ENCODE measurements around the gene NF2.

DNA sequence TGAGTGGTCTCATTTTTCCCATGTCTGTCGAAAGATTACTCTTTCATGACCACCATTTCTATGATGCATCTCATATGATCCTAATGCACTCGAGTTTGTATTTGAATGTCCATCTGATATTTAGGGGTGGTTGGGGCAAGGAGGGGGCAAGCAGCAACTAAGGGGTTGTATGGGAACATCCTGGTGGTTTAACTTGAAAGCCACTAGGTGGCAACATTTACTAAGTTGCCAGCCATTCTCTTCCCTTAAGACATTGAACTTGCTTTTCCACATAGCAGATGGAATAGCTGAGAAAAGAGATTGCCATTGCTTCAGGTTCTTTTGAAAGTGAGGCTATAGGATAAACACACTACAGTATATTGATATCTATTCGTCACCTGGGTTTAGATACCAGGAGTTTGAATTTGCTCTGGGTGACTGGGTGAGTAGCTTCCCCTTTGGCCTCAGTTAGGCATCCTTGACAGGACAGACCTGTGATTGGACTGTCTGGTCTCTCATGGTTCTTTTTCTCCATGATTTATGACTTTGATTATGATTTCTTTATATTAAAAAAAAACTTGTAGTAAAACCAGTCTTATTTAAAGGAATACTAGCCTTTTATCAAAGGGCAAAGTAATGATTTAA is 32.4 kb downstream of the NF2 start:
- TF ChIP-seq, protein P1, sequence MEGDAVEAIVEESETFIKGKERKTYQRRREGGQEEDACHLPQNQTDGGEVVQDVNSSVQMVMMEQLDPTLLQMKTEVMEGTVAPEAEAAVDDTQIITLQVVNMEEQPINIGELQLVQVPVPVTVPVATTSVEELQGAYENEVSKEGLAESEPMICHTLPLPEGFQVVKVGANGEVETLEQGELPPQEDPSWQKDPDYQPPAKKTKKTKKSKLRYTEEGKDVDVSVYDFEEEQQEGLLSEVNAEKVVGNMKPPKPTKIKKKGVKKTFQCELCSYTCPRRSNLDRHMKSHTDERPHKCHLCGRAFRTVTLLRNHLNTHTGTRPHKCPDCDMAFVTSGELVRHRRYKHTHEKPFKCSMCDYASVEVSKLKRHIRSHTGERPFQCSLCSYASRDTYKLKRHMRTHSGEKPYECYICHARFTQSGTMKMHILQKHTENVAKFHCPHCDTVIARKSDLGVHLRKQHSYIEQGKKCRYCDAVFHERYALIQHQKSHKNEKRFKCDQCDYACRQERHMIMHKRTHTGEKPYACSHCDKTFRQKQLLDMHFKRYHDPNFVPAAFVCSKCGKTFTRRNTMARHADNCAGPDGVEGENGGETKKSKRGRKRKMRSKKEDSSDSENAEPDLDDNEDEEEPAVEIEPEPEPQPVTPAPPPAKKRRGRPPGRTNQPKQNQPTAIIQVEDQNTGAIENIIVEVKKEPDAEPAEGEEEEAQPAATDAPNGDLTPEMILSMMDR (conservative IDR thresholded peaks at IDR 0.05; ENCODE audit: low read depth in 2 of 2) = peak; percentile 80 to 85
- TF ChIP-seq, protein P2, sequence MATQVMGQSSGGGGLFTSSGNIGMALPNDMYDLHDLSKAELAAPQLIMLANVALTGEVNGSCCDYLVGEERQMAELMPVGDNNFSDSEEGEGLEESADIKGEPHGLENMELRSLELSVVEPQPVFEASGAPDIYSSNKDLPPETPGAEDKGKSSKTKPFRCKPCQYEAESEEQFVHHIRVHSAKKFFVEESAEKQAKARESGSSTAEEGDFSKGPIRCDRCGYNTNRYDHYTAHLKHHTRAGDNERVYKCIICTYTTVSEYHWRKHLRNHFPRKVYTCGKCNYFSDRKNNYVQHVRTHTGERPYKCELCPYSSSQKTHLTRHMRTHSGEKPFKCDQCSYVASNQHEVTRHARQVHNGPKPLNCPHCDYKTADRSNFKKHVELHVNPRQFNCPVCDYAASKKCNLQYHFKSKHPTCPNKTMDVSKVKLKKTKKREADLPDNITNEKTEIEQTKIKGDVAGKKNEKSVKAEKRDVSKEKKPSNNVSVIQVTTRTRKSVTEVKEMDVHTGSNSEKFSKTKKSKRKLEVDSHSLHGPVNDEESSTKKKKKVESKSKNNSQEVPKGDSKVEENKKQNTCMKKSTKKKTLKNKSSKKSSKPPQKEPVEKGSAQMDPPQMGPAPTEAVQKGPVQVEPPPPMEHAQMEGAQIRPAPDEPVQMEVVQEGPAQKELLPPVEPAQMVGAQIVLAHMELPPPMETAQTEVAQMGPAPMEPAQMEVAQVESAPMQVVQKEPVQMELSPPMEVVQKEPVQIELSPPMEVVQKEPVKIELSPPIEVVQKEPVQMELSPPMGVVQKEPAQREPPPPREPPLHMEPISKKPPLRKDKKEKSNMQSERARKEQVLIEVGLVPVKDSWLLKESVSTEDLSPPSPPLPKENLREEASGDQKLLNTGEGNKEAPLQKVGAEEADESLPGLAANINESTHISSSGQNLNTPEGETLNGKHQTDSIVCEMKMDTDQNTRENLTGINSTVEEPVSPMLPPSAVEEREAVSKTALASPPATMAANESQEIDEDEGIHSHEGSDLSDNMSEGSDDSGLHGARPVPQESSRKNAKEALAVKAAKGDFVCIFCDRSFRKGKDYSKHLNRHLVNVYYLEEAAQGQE (IDR thresholded peaks at IDR 0.05; ENCODE audit: unreplicated experiment) = no peak
- TF ChIP-seq POLR2AphosphoS5 (IDR thresholded peaks at IDR 0.05; ENCODE audit: low read depth) (no peak), EZH2 (IDR thresholded peaks at IDR 0.05; ENCODE audit: low read depth, unreplicated experiment) (no peak), EZH2phosphoT487 (IDR thresholded peaks at IDR 0.05; ENCODE audit: unreplicated experiment) (no peak), JUNB (IDR thresholded peaks at IDR 0.05; ENCODE audit: unreplicated experiment) (no peak)
